Thyroid gland (tissue), 4 donors: ENCODE data around the gene CHI3L2.

Experiments
- CTCF ChIP-seq, 6 experiments: fragments of 200-600 bp in 3 of 6; fragments of 450-650 bp in 3 of 6; sonication (generic) in 3 of 6; IDR thresholded peaks; one replicate each; pipeline ENCODE4 v1.5.1; 2016 to 2019; ENCODE audit warnings: antibody characterized with exemption in 6 of 6, mild to moderate bottlenecking in 2 of 6, inconsistent platforms in 1 of 6, moderate library complexity in 1 of 6
- POLR2A ChIP-seq, 2 donors: fragments of 450-650 bp; IDR thresholded peaks; one replicate each; pipeline ENCODE4 v1.6.1; 2017; ENCODE audit warnings: antibody characterized with exemption in 2 of 2, mild to moderate bottlenecking in 2 of 2, moderate library complexity in 1 of 2

- TF ChIP-seq POLR2A (IDR thresholded peaks at IDR 0.05) (no peak), CTCF (IDR thresholded peaks at IDR 0.05) (no peak)
These were observed 4.6 kb downstream of the CHI3L2 start for GRCh38 chr1:111232134-111232533.
